ENCODE measurements around the gene LCAT.

DNA sequence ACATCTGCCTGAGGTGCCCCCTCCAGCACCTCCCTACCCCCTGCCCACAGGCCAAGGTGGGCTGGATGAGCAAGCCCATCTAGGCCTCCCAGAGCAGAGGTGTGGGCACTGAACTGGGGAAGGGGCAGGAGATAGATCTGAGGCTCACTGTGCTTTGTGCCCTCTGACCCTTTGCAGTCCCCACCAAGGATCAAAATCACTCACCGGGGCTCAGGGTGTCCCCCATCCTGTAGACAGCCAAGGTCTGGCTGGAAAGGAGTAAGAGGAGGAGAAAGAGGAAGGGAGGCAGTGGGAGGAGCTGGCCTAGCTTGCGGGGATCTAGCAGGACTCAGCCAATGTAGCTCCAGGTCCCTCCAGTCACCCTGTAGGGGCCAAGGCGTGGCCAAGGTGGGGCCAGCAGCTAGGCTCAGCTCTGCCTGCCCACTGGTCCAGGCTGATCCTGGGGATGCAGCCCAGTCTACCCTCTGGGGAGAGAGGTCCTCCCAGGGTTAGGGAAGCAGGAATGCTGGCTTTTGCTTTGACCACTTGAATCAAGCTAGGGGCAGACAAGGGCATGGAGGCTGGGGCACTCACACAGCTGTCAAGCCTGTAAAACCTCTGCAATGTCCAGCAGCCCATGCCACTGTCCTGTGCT, 22.7 kb upstream of the LCAT start:
- TF ChIP-seq, protein P1, sequence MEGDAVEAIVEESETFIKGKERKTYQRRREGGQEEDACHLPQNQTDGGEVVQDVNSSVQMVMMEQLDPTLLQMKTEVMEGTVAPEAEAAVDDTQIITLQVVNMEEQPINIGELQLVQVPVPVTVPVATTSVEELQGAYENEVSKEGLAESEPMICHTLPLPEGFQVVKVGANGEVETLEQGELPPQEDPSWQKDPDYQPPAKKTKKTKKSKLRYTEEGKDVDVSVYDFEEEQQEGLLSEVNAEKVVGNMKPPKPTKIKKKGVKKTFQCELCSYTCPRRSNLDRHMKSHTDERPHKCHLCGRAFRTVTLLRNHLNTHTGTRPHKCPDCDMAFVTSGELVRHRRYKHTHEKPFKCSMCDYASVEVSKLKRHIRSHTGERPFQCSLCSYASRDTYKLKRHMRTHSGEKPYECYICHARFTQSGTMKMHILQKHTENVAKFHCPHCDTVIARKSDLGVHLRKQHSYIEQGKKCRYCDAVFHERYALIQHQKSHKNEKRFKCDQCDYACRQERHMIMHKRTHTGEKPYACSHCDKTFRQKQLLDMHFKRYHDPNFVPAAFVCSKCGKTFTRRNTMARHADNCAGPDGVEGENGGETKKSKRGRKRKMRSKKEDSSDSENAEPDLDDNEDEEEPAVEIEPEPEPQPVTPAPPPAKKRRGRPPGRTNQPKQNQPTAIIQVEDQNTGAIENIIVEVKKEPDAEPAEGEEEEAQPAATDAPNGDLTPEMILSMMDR (IDR thresholded peaks at IDR 0.05): no peak
- TF ChIP-seq POLR2A (IDR thresholded peaks at IDR 0.05): no peak

All from Peyer's patch (tissue), 4 donors.